Pancreas (tissue), 10 donors: ENCODE data around the gene IRF2. TPM values are rescaled to one million over a fixed set of nuclear protein-coding genes. Genes with fewer than 3 reads are reported as not detected.

ENCODE experiments used
- ATAC-seq, 4 donors: fragments of 200-7000 bp; cut with Tn5 transposase; one replicate each; pipeline versions ENCODE4 v1.8.0 to v1.9.1; 2020; ENCODE audit warnings: mild to moderate bottlenecking in 4 of 4, moderate library complexity in 4 of 4
- DNase-seq, 6 donors: peaks; one replicate each; pipeline ENCODE4 v3.0.0-alpha.2; 2020
- FAIRE-seq: peaks from 2 replicates; lab custom pipeline; 2012; peaks lifted over from hg19 to GRCh38; lab: Jason Lieb, UNC
- H3K27ac ChIP-seq, 4 donors: fragments of 200-600 bp; sonication (generic); 1 replicate in 3 of 4; 2 replicates in 1 of 4; pipeline versions ENCODE4 v1.5.0 to v1.8.0; 2020
- H3K27me3 ChIP-seq, 4 donors: fragments of 200-600 bp; one replicate each; pipeline ENCODE4 v1.8.0; 2021
- H3K36me3 ChIP-seq, 3 donors: fragments of 200-600 bp; sonication (generic) in 1 of 3; one replicate each; pipeline versions ENCODE4 v1.5.0 to v1.8.0; 2020 to 2021
- H3K4me1 ChIP-seq, 3 donors: fragments of 200-600 bp; one replicate each; pipeline ENCODE4 v1.8.0; 2021
- H3K4me3 ChIP-seq, 4 donors: fragments of 200-600 bp; sonication (generic) in 2 of 4; one replicate each; pipeline versions ENCODE4 v1.5.0 to v1.8.0; 2020 to 2021
- H3K9me3 ChIP-seq, 4 donors: fragments of 200-600 bp; one replicate each; pipeline ENCODE4 v1.8.0; 2021
- CTCF ChIP-seq, 4 donors: fragments of 200-600 bp; sonication (generic) in 3 of 4; IDR thresholded peaks; one replicate each; pipeline versions ENCODE4 v1.5.0 to v1.8.0; 2021; ENCODE audit warnings: antibody characterized with exemption in 4 of 4
- WGBS, 2 donors: extraction: QIAGEN DNeasy Blood & Tissue Kit; methylation state at CpG; one replicate each; pipeline ENCODE4 v1.1.7; 2013; 5-methylcytosine and 5-hydroxymethylcytosine counted together
- intact Hi-C, 3 donors: fragments of 100-400 bp; cut with DNase I; formaldehyde crosslinking; loops; one replicate each; pipeline versions ENCODE4 v1.11.1 to v1.14.2; 2022
- polyA plus RNA-seq, 2 donors: library from polyadenylated mRNA; stranded (reverse); fragments of 200-250 nt; gene quantifications; one replicate each; pipeline ENCODE4 v1.2.3, GENCODE V29; 2013
- total RNA-seq, 6 donors: library from RNA; stranded (reverse); fragmentation: NEBNext Ultra II Directional in 4 of 6; extraction: Animal tissue kit (Norgen Biotek cat#: 25700) in 4 of 6; gene quantifications; one replicate each; pipeline versions ENCODE4 v1.2.1 to v1.2.4, GENCODE V29; 2021 to 2023
- donor health status: healthy with polysubstance abuse.
- donor health status: DM: no; HTN: no; CAD: no; lungs with moderate emphysema.
- donor health status: DM: no; HTN: no; CAD: no.
- donor health status: control.
- donor health status: control.
- donor health status: Bipolar disorder and iron deficiency.
- donor health status: DM: yes; HTN: yes; CAD: no.
- donor health status: DM: no; HTN: no; CAD: no.
- donor health status: DM: no; HTN: no; CAD: no.
- donor health status: DM: yes; HTN: yes; CAD: no.

IRF2 gene
- total and polyA plus RNA-seq, 8 donors = 6.8 to 32.3 (median 12.3) TPM

GRCh38 chr4:184450045-184450444 is 24.3 kb downstream of the IRF2 start:
- 70 to 79% methylated on average over 5 of the region's 5 CpGs for WGBS, 2 donors
- Histone ChIP-seq H3K27ac (no peak overlapping the region), H3K36me3 (no peaks in the 10 kb centered on the region), H3K4me1 (peaks cover 0 to 21% (median 19%) of the 10 kb centered on the region in 3 donors), H3K27me3 (no peaks in the 10 kb centered on the region), H3K4me3 (no peak overlapping the region), H3K9me3 (no peaks in the 10 kb centered on the region)
- intact Hi-C loops = no loop called here
- FAIRE-seq (peak; percentile 49), DNase-seq (no peak), ATAC-seq (peak in 1 of 4 donors; percentile 30)
- TF ChIP-seq CTCF (IDR thresholded peaks at IDR 0.05) = no peak

DNA sequence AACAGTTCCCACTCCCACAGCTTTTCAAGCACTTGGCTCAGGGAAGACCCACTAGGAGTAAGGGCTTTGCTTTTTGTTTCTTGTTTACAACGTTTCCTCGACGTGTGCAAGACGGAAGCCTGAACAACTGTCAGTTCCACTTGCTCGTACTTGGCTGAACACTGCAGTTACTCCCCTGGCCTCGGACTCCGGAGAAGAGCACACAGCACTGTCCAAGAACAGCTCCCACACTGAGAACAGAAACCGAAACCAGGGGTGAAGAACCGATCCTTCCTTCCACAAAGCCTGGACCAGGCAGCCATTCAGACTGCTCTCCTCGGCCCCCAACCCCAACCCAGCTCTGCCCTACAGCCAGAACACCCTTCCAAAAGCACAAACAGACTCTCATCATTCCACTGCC is 25.5 kb downstream of the IRF2 start:
- WGBS, 2 donors = 75 to 82% methylated on average over 10 of the region's 10 CpGs
- FAIRE-seq (no peak), DNase-seq (no peak), ATAC-seq (peak in 3 of 4 donors; percentile 61 to 72 (median 69))
- H3K36me3 ChIP-seq = no peaks in the 10 kb centered on the region
- intact Hi-C loops = no loop called here
- no peaks in the 10 kb centered on the region for H3K27me3 ChIP-seq
- H3K4me3 ChIP-seq = peak overlapping the region in 1 of 4 donors; percentile 5
- TF ChIP-seq CTCF (IDR thresholded peaks at IDR 0.05) = no peak
- no peaks in the 10 kb centered on the region for H3K9me3 ChIP-seq
- peaks cover 0 to 19% (median 15%) of the 10 kb centered on the region in 3 donors for H3K4me1 ChIP-seq
- peak overlapping the region in 1 of 4 donors; percentile 35 for H3K27ac ChIP-seq

GRCh38 chr4:184448141-184448540 is 26.2 kb downstream of the IRF2 start:
- H3K4me1 ChIP-seq = peaks cover 0 to 15% (median 9%) of the 10 kb centered on the region in 3 donors
- no peak overlapping the region for H3K4me3 ChIP-seq
- H3K9me3 ChIP-seq = no peaks in the 10 kb centered on the region
- ATAC-seq (no peak), FAIRE-seq (no peak), DNase-seq (no peak)
- no peaks in the 10 kb centered on the region for H3K36me3 ChIP-seq
- WGBS, 2 donors = 75 to 76% methylated on average over 11 of the region's 11 CpGs
- TF ChIP-seq CTCF (IDR thresholded peaks at IDR 0.05) = no peak
- intact Hi-C loops = no loop called here
- H3K27me3 ChIP-seq = no peaks in the 10 kb centered on the region
- H3K27ac ChIP-seq = no peak overlapping the region

- DNase-seq (no peak), ATAC-seq (no peak), FAIRE-seq (no peak)
- H3K36me3 ChIP-seq = no peaks in the 10 kb centered on the region
- H3K9me3 ChIP-seq = no peaks in the 10 kb centered on the region
- intact Hi-C loops = no loop called here
- H3K4me3 ChIP-seq = no peak overlapping the region
- peaks cover 0 to 12% (median 6%) of the 10 kb centered on the region in 3 donors for H3K4me1 ChIP-seq
- no peak for TF ChIP-seq CTCF (IDR thresholded peaks at IDR 0.05)
- no peaks in the 10 kb centered on the region for H3K27me3 ChIP-seq
- H3K27ac ChIP-seq = no peak overlapping the region
- 81 to 88% methylated on average over 10 of the region's 10 CpGs for WGBS, 2 donors
These were observed 26.7 kb downstream of the IRF2 start for GRCh38 chr4:184447664-184448063.

GRCh38 chr4:184446132-184446658 is 28.2 kb downstream of the IRF2 start:
- no peaks in the 10 kb centered on the region for H3K36me3 ChIP-seq
- peaks cover 0 to 10% (median 6%) of the 10 kb centered on the region in 3 donors for H3K4me1 ChIP-seq
- FAIRE-seq (no peak), ATAC-seq (no peak), DNase-seq (no peak)
- H3K27me3 ChIP-seq = no peaks in the 10 kb centered on the region
- TF ChIP-seq CTCF (IDR thresholded peaks at IDR 0.05) = no peak
- H3K4me3 ChIP-seq = no peak overlapping the region
- 91 to 93% methylated on average over 3 of the region's 3 CpGs for WGBS, 2 donors
- H3K27ac ChIP-seq = no peak overlapping the region
- intact Hi-C loops = no loop called here
- H3K9me3 ChIP-seq = no peaks in the 10 kb centered on the region
